H7 (cell line): ENCODE data around the gene CASQ2. TPM values are rescaled to one million over a fixed set of nuclear protein-coding genes. Genes with fewer than 3 reads are reported as not detected.

Experiments used
- DNase-seq: peaks from one replicate; pipeline ENCODE4 v3.0.0; 2012
- H3K27me3 ChIP-seq: 2 replicates; pipeline ENCODE4 v1.6.0; 2011; ENCODE audit warnings: mild to moderate bottlenecking, low read length; ENCODE audit not compliant: control insufficient read depth, insufficient read depth
- H3K36me3 ChIP-seq: replicated peaks from 2 replicates; pipeline ENCODE4 v1.5.1; 2011; ENCODE audit warnings: low read length; ENCODE audit not compliant: control insufficient read depth, insufficient read depth
- H3K4me3 ChIP-seq: 2 replicates; pipeline ENCODE4 v1.5.1; 2011; ENCODE audit warnings: low read depth, mild to moderate bottlenecking, control low read depth, low read length, moderate library complexity; ENCODE audit not compliant: insufficient read depth
- total RNA-seq: library from RNA; depleted of rRNA; stranded (reverse); fragments of >200 nt; shearing (Covaris generic); gene quantifications from 2 replicates; pipeline ENCODE4 v1.2.3, GENCODE V29; 2014

Gene CASQ2
- total RNA-seq, 1 experiment from 2014 or later, result 0.03 TPM

DNA sequence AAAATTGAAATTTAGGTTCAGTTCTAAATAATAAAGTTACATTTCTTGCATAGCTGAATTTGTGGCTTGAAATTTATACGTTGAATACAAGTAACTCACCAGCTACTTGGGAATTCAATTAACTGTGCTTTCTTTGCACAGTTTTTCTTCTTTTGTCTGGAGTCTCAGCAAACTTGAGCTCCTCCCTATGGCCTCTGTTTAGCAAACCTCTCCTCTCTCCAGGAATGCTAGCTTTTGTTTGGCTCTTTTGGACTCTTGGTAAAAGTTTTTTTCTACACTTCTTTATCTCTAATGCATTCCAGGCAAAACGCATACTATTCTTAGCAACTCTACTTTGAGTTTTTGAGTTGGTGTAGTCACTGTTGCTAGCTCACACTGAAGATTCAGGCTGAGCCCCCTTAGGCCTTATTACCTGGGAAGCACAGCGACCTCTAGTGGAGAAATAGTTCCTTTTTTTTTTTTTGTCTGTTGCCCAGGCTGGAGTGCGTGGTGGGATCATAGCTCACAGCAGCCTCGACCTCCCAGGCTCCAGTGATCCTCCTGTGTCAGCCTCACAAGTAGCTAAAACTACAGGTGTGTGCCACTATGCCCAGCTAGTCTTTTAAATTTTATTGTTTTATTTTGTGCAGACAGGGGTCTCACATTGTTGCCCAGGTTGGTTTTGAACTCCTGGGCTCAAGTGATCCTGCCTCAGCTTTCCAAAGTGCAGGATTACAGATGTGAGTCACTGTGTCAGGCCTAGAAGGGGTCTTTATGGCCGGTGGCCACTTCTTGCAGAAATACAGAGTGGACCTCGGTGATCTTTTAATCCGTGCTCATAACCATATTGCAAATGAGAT, 61.7 kb downstream of the CASQ2 start:
- H3K27me3 ChIP-seq, result no peaks in the 10 kb centered on the region
- DNase-seq, result peak; percentile 71

GRCh38 chr1:115705963-115706362, 62.6 kb downstream of the CASQ2 start:
- Histone ChIP-seq H3K36me3 (no peaks in the 10 kb centered on the region), H3K27me3 (no peaks in the 10 kb centered on the region), H3K4me3 (no peak overlapping the region)
- no peak for DNase-seq

More for the DNA sequence above, 61.7 kb downstream of the CASQ2 start:
- H3K4me3 ChIP-seq, result no peak overlapping the region
- H3K36me3 ChIP-seq, result no peaks in the 10 kb centered on the region

GRCh38 chr1:115705085-115705951, 63.2 kb downstream of the CASQ2 start:
- no peak for DNase-seq
- no peak overlapping the region for H3K4me3 ChIP-seq
- no peaks in the 10 kb centered on the region for H3K36me3 ChIP-seq
- H3K27me3 ChIP-seq, result no peaks in the 10 kb centered on the region

DNA sequence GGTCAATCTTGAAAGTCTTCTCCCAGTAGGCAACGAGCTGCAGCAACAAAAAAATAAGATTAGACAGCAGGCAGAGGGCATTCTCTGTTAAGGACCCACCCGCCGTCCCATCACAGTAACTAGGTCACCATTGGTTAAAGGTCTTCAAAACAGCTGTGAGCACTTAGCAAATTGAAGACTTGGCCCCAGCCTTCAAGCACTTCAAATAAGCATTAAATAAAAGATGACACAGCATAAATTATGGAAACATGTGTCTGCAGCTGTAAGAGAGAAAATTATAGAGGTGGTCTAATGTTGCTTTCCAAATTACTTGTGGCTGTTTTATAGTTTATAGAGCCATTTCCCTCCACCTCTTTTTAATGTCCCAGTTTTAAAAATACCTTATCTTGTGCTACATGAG, 65.6 kb downstream of the CASQ2 start:
- no peaks in the 10 kb centered on the region for H3K36me3 ChIP-seq
- no peaks in the 10 kb centered on the region for H3K27me3 ChIP-seq
- H3K4me3 ChIP-seq, result no peak overlapping the region
- no peak for DNase-seq

GRCh38 chr1:115701090-115701489, 67.4 kb downstream of the CASQ2 start:
- Histone ChIP-seq H3K4me3 (no peak overlapping the region), H3K27me3 (no peaks in the 10 kb centered on the region), H3K36me3 (no peaks in the 10 kb centered on the region)
- no peak for DNase-seq

DNA sequence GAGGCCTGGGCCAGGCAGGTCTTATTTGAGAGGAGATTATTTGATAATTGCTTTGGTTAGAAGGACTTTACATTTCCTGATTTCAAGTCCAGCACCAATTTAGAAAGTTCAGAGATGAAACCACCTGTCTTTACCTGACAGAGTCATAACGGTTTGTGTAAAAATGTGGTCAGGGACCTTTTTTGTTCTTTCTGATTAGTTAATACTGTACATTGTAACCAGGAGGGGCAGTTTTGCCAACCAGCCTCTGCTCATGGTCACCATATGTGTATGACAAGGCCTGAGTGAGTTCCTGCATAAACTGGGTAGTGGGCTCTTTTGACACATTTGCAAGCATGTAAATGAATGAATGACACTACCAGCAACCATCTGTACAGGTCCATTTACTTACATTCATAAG, 70.9 kb downstream of the CASQ2 start:
- DNase-seq, result no peak
- Histone ChIP-seq H3K36me3 (no peaks in the 10 kb centered on the region), H3K4me3 (no peak overlapping the region), H3K27me3 (no peaks in the 10 kb centered on the region)

DNA sequence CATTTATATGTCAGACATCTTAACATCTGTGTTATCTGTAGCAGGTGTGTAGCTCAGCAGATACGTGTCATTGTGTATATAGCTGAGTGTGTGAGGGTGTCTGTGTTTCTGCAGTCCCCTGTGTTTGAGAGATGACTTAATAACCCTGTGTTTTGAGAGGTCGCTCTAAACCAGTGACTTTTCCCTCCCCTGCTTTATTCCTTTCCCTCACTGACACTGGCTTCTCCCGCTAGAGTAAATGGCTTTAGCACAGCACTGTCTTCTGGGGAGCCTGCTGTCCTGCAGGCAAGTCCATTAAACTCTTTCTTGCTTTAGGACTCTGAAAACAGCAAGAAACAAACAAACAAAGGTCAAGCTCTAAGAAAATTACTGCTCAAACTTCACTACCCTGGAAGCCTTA, 73.7 kb downstream of the CASQ2 start:
- H3K4me3 ChIP-seq, result no peak overlapping the region
- DNase-seq, result no peak
- H3K36me3 ChIP-seq, result 0 out of 2 replicates have a peak, but pooled peaks cover 4% of the 10 kb centered on the region
- no peaks in the 10 kb centered on the region for H3K27me3 ChIP-seq

DNA sequence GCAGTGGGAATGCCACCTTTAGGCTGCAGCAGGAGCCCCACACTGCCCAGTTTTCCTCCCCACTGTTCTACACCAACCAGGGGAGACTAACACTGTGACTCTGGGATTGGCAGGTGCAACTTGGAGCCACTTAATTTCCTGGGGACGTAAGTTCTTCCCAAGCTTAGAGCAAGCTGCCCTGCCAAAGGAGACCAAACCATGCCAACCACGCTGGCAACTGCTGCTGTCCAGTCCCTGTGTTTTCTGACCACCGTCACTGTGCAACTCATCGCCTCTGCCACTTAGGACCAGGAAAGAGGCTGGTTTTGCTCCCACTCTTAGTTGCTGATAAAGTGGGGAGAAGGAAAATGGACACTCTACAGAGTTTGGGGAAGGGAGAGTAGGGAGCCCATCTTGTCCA, 76.3 kb downstream of the CASQ2 start:
- Histone ChIP-seq H3K36me3 (0 out of 2 replicates have a peak, but pooled peaks cover 4% of the 10 kb centered on the region), H3K4me3 (no peak overlapping the region), H3K27me3 (no peaks in the 10 kb centered on the region)
- no peak for DNase-seq

- DNase-seq, result no peak
- Histone ChIP-seq H3K27me3 (no peaks in the 10 kb centered on the region), H3K36me3 (0 out of 2 replicates have a peak, but pooled peaks cover 4% of the 10 kb centered on the region), H3K4me3 (no peak overlapping the region)
Measured at GRCh38 chr1:115690972-115691371, 77.5 kb downstream of the CASQ2 start.

GRCh38 chr1:115687744-115688143, 80.8 kb downstream of the CASQ2 start:
- Histone ChIP-seq H3K36me3 (peaks cover 4% of the 10 kb centered on the region), H3K27me3 (no peaks in the 10 kb centered on the region)

DNA sequence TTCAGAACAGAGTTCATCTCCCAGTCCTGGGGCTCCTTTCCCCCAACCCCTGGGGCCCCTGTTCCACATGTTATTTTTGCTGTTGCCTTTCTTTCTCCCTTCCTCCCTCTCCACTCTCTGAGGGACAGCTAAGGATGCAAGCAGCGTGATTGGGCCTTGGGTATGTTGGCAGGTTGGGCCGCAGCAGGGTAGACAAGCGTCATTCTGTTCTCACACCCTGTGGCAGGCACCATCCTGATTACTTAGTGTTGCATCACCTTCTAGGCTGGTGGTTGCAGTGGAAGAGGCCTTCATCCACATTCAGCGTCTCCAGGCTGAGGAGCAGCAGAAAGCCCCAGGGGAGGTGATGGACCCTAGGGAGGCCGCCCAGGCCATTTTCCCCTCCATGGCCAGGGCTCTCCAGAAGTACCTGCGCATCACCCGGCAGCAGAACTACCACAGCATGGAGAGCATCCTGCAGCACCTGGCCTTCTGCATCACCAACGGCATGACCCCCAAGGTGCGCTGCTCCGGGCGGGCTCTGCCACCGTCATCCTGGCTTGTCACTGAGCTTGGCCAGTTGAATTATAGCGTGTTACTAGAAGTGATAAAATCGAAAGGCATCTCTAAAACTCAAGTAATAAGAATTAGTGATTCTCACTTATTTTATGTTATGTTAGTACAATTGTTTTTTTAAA, 83.3 kb downstream of the CASQ2 start:
- Histone ChIP-seq H3K4me3 (no peak overlapping the region), H3K36me3 (peaks cover 1% of the 10 kb centered on the region), H3K27me3 (no peaks in the 10 kb centered on the region)
- DNase-seq, result no peak

More at GRCh38 chr1:115687744-115688143, 80.8 kb downstream of the CASQ2 start:
- DNase-seq, result no peak
- no peak overlapping the region for H3K4me3 ChIP-seq

GRCh38 chr1:115682792-115683191, 85.7 kb downstream of the CASQ2 start:
- Histone ChIP-seq H3K4me3 (no peak overlapping the region), H3K27me3 (no peaks in the 10 kb centered on the region), H3K36me3 (no peaks in the 10 kb centered on the region; the same call in none of the 2 replicates)
- no peak for DNase-seq

DNA sequence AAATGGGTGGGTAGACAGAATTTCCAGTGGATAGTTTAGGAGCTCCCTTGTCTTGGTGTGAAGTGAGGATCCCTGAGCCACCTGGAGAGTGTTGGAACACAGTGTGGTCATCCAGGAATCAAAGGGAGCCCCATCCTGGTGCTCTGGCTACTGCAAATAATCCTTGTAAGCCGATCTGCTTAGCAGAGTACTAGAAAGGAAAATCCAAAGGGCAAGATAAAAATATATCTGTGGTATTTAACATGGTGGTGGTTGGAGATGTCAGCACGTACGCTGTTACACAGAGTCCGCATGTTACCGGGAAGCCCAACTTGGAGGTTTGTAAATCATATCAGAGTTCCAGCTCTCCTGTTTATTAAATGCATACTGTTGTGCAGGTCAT, 87.8 kb downstream of the CASQ2 start:
- H3K27me3 ChIP-seq, result no peaks in the 10 kb centered on the region
- no peaks in the 10 kb centered on the region; the same call in none of the 2 replicates for H3K36me3 ChIP-seq
- H3K4me3 ChIP-seq, result no peak overlapping the region
- DNase-seq, result no peak

- no peak for DNase-seq
- no peak overlapping the region for H3K4me3 ChIP-seq
- H3K36me3 ChIP-seq, result no peaks in the 10 kb centered on the region; the same call in none of the 2 replicates
- no peaks in the 10 kb centered on the region for H3K27me3 ChIP-seq
Measured at GRCh38 chr1:115679141-115679611, 89.3 kb downstream of the CASQ2 start.
